IMR-90 (cell line): ENCODE data around the gene ACY1. TPM values are rescaled to one million over a fixed set of nuclear protein-coding genes. Genes with fewer than 3 reads are reported as not detected.

Experiments
- ATAC-seq: fragments of 200-7000 bp; cut with Tn5 transposase; 2 replicates; pipeline ENCODE4 v1.9.1; 2020; ENCODE audit warnings: low read depth, mild to moderate bottlenecking, moderate library complexity
- BruUV-seq: library from RNA; stranded (reverse); fragments of 400-500 nt; replicated peaks from 2 replicates; lab custom pipeline; 2021; lab: Mats Ljungman, UMichigan
- CTCF ChIA-PET: fragments of 300-600 bp; formaldehyde crosslinking; extraction: SDS; loops from one replicate; lab custom pipeline; 2021; ENCODE audit warnings: antibody characterized with exemption; lab: Yijun Ruan, JAX
- POLR2A ChIA-PET: fragments of 300-600 bp; sonication (Branson Sonifier 250); formaldehyde crosslinking; loops from one replicate; lab custom pipeline; 2022; ENCODE audit warnings: antibody characterized with exemption; ENCODE audit not compliant: unreplicated experiment; lab: Charles Lee
- DNase-seq: peaks from one replicate; pipeline ENCODE4 v3.0.0; 2013
- H2AFZ ChIP-seq: replicated peaks from 2 replicates; pipeline ENCODE3; 2013; ENCODE audit warnings: low read length, mild to moderate bottlenecking; ENCODE audit not compliant: poor library complexity
- H2AK5ac ChIP-seq: 2 replicates; pipeline ENCODE4 v1.6.1; 2013; ENCODE audit warnings: low read depth, low read length, inconsistent platforms
- H2AK9ac ChIP-seq: replicated peaks from 2 replicates; pipeline ENCODE3; 2013; ENCODE audit warnings: mild to moderate bottlenecking, low read depth, low read length, moderate library complexity; ENCODE audit not compliant: poor library complexity
- H2BK120ac ChIP-seq: 2 replicates; pipeline ENCODE4 v1.6.1; 2013; ENCODE audit warnings: low read depth, low read length, inconsistent platforms
- H2BK15ac ChIP-seq: 3 replicates; pipeline ENCODE4 v1.6.1; 2013; ENCODE audit warnings: low read depth, low read length, inconsistent platforms
- H2BK20ac ChIP-seq: 2 replicates; pipeline ENCODE4 v1.6.1; 2013; ENCODE audit warnings: low read depth, mild to moderate bottlenecking, inconsistent platforms, low read length, moderate library complexity
- H2BK5ac ChIP-seq: 2 replicates; pipeline ENCODE4 v1.6.1; 2013; ENCODE audit warnings: mild to moderate bottlenecking, low read depth, low read length, inconsistent platforms; ENCODE audit not compliant: poor library complexity, severe bottlenecking
- H3K14ac ChIP-seq: replicated peaks from 2 replicates; pipeline ENCODE4 v1.6.1; 2013; ENCODE audit warnings: low read depth, low read length, inconsistent platforms
- H3K18ac ChIP-seq: 2 replicates; pipeline ENCODE4 v1.6.1; 2013; ENCODE audit warnings: low read depth, low read length, control low read depth
- H3K23ac ChIP-seq: 2 replicates; pipeline ENCODE4 v1.6.1; 2013; ENCODE audit warnings: low read depth, low read length, inconsistent platforms
- H3K27ac ChIP-seq: 2 replicates; pipeline ENCODE4 v1.5.1; 2013; ENCODE audit warnings: mild to moderate bottlenecking, control low read depth, low read length; ENCODE audit not compliant: insufficient read depth
- H3K27me3 ChIP-seq: 2 replicates; pipeline ENCODE4 v1.6.1; 2013; ENCODE audit warnings: low read length; ENCODE audit not compliant: control insufficient read depth, insufficient read depth
- H3K36me3 ChIP-seq: 2 replicates; pipeline ENCODE4 v1.6.1; 2013; ENCODE audit warnings: low read length, mixed read lengths; ENCODE audit not compliant: control insufficient read depth, insufficient read depth
- H3K4ac ChIP-seq: 2 replicates; pipeline ENCODE4 v1.6.1; 2013; ENCODE audit warnings: low read depth, low read length, inconsistent platforms
- H3K4me1 ChIP-seq: 2 replicates; pipeline ENCODE4 v1.6.1; 2013; ENCODE audit warnings: low read length, mixed read lengths; ENCODE audit not compliant: control insufficient read depth, insufficient read depth
- H3K4me2 ChIP-seq: 2 replicates; pipeline ENCODE4 v1.6.1; 2013; ENCODE audit warnings: low read depth, mild to moderate bottlenecking, control low read depth, low read length, moderate library complexity
- H3K4me3 ChIP-seq: 2 replicates; pipeline ENCODE4 v1.5.1; 2013; ENCODE audit warnings: low read depth, mild to moderate bottlenecking, control low read depth, low read length, moderate library complexity; ENCODE audit not compliant: insufficient read depth
- H3K56ac ChIP-seq: 2 replicates; pipeline ENCODE4 v1.6.1; 2013; ENCODE audit warnings: low read length, inconsistent platforms; ENCODE audit not compliant: insufficient read depth; ENCODE audit errors: extremely low read depth
- H3K79me1 ChIP-seq, 2 experiments: 2 replicates each; pipeline ENCODE4 v1.6.1; 2013; ENCODE audit warnings: low read length in 2 of 2, inconsistent platforms in 1 of 2, low read depth in 1 of 2
- H3K9ac ChIP-seq: 2 replicates; pipeline ENCODE4 v1.6.1; 2013; ENCODE audit warnings: low read depth, low read length, control low read depth
- H3K9me1 ChIP-seq: 2 replicates; pipeline ENCODE4 v1.6.1; 2013; ENCODE audit warnings: low read length, inconsistent platforms; ENCODE audit not compliant: insufficient read depth
- H3K9me3 ChIP-seq: 2 replicates; pipeline ENCODE4 v1.6.1; 2013; ENCODE audit warnings: low read length; ENCODE audit not compliant: control insufficient read depth, insufficient read depth
- H4K20me1 ChIP-seq: 2 replicates; pipeline ENCODE4 v1.6.1; 2013; ENCODE audit warnings: low read length, inconsistent platforms; ENCODE audit not compliant: insufficient read depth
- H4K5ac ChIP-seq: 2 replicates; pipeline ENCODE4 v1.6.1; 2013; ENCODE audit warnings: mild to moderate bottlenecking, low read depth, low read length, control low read depth
- H4K8ac ChIP-seq, 2 experiments: 2 replicates each; pipeline ENCODE4 v1.6.1; 2013; ENCODE audit warnings: low read depth in 2 of 2, low read length in 2 of 2, control low read depth in 1 of 2, inconsistent platforms in 1 of 2
- H4K91ac ChIP-seq: 2 replicates; pipeline ENCODE4 v1.6.1; 2013; ENCODE audit warnings: low read depth, low read length, inconsistent platforms; ENCODE audit not compliant: insufficient read depth
- BHLHE40 ChIP-seq: fragments of 150-350 bp; IDR thresholded peaks from 2 replicates; pipeline ENCODE4 v1.6.1; 2016; ENCODE audit warnings: mild to moderate bottlenecking, low read depth, low read length
- CEBPB ChIP-seq: IDR thresholded peaks from 2 replicates; pipeline ENCODE4 v1.6.1; 2012; ENCODE audit warnings: low read depth, low read length, improper control_type of control experiment
- CHD1 ChIP-seq: IDR thresholded peaks from 2 replicates; pipeline ENCODE4 v1.6.1; 2012; ENCODE audit warnings: low read depth, low read length, improper control_type of control experiment
- FOS ChIP-seq: fragments of 150-350 bp; IDR thresholded peaks from 2 replicates; pipeline ENCODE4 v1.6.1; 2016; ENCODE audit warnings: low read depth, low read length
- MAFK ChIP-seq: IDR thresholded peaks from 2 replicates; pipeline ENCODE4 v1.6.1; 2012; ENCODE audit warnings: low read depth, low read length, improper control_type of control experiment
- MAZ ChIP-seq: IDR thresholded peaks from 2 replicates; pipeline ENCODE4 v1.6.1; 2012; ENCODE audit warnings: low read depth, mild to moderate bottlenecking, low read length, improper control_type of control experiment, moderate library complexity, borderline replicate concordance
- MXI1 ChIP-seq: IDR thresholded peaks from 2 replicates; pipeline ENCODE4 v1.6.1; 2012; ENCODE audit warnings: low read depth, mild to moderate bottlenecking, low read length, moderate library complexity, borderline replicate concordance
- RCOR1 ChIP-seq: IDR thresholded peaks from 2 replicates; pipeline ENCODE4 v1.6.1; 2012; ENCODE audit warnings: mild to moderate bottlenecking, low read length, improper control_type of control experiment; ENCODE audit not compliant: insufficient replicate concordance
- RFX5 ChIP-seq: IDR thresholded peaks from 2 replicates; pipeline ENCODE4 v1.8.0; 2012; ENCODE audit warnings: low read depth, mild to moderate bottlenecking, low read length, moderate library complexity
- WGBS, 2 experiments: methylation state at CpG; one replicate each; pipeline versions ENCODE4 v1.1.5 to v1.1.7; 2013; ENCODE audit warnings: missing lambda C conversion rate in 2 of 2; ENCODE audit not compliant: insufficient read length in 1 of 2; ENCODE audit errors: extremely low coverage in 2 of 2; 5-methylcytosine and 5-hydroxymethylcytosine counted together
- dilution Hi-C: fragments of 300-500 bp; cut with HindIII; formaldehyde crosslinking; loops from one replicate; pipeline ENCODE4 v1.14.3; 2018; ENCODE audit warnings: low sequenced_read_pairs; ENCODE audit not compliant: unreplicated experiment
- in situ Hi-C: fragments of 300-500 bp; cut with MboI; formaldehyde crosslinking; loops from 3 replicates; pipeline ENCODE4 v1.14.3; 2019; ENCODE audit warnings: low sequenced_read_pairs, inconsistent platforms, mixed read lengths
- intact Hi-C: fragments of 100-400 bp; cut with micrococcal nuclease; formaldehyde crosslinking; loops from 2 replicates; pipeline ENCODE4 v1.10.0; 2022
- polyA plus RNA-seq, 3 experiments: library from polyadenylated mRNA; depleted of rRNA; stranded (reverse); fragments of >200 nt; gene quantifications; 2 replicates each; pipeline ENCODE4 v1.2.3, GENCODE V29; 2012; ENCODE audit warnings: low replicate concordance in 1 of 3
- total RNA-seq: library from RNA; depleted of rRNA; stranded (reverse); fragments of >200 nt; gene quantifications from 2 replicates; pipeline ENCODE4 v1.2.3, GENCODE V29; 2012
- TF ChIP-seq, protein P1 (sequence below): conservative IDR thresholded peaks from 2 replicates; pipeline ENCODE4 v1.5.1; 2012; ENCODE audit warnings: mild to moderate bottlenecking, low read depth, low read length, improper control_type of control experiment
- TF ChIP-seq, protein P2 (sequence below): fragments of 150-350 bp; IDR thresholded peaks from 2 replicates; pipeline ENCODE4 v1.6.1; 2017; ENCODE audit warnings: mild to moderate bottlenecking, antibody characterized with exemption, low read length, low read depth
- TF ChIP-seq, protein P3 (sequence below): fragments of 150-350 bp; IDR thresholded peaks from 2 replicates; pipeline ENCODE4 v1.6.1; 2016; ENCODE audit warnings: low read depth, mild to moderate bottlenecking, low read length, moderate library complexity, borderline replicate concordance

Gene ACY1
- total and polyA plus RNA-seq, 2 of the 4 experiments (the other 2 are of a cell fraction), result 22.0 to 47.1 TPM

DNA sequence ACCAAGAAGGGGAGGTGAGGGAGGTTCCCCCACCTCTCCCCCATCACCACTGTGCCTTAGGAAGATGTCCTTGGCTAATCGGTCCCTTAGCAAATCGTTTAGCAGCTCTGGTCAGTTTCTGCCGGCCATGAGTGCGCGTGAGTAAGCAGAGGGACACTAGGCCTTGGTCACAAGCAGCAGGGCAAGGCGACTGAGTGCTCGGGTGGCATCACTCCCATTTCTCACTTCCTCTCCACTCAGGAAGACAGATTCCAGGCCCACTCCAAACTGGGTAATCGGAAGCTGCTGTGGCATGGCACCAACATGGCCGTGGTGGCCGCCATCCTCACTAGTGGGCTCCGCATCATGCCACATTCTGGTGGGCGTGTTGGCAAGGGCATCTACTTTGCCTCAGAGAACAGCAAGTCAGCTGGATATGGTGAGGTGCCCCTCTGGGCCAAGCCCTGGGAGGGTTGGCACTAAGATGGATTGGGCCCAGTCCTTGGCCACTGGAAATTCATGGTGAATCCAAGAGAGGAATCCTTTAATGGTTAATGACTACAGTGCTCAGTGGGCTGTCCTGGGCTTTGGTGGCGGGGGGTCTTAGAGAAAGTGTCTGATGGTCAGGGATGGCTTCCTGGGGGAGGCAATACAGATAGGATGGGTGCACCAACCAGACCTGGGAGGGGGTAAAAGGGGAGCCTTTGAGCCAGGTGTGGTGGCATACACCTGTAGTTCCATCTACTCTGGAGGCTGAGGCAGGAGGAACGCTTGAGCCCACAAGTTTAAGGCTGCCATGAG lies 37.2 kb upstream of the ACY1 start:
- no peak overlapping the region for H3K4me2 ChIP-seq
- H3K36me3 ChIP-seq, result peaks cover 2% of the 10 kb centered on the region; the same call in 1 of the 2 replicates
- H3K27me3 ChIP-seq, result no peaks in the 10 kb centered on the region
- no peak overlapping the region for H4K5ac ChIP-seq
- H4K91ac ChIP-seq, result no peak overlapping the region
- no peak overlapping the region for H3K23ac ChIP-seq
- peaks cover 2% of the 10 kb centered on the region for H4K20me1 ChIP-seq
- no peak overlapping the region for H3K18ac ChIP-seq
- no peak overlapping the region for H2BK20ac ChIP-seq
- no peak overlapping the region for H3K14ac ChIP-seq
- no peak overlapping the region for H3K27ac ChIP-seq
- dilution Hi-C loops, result no loop called here
- peaks cover 11% of the 10 kb centered on the region for H3K4me1 ChIP-seq
- no peak overlapping the region for H2BK5ac ChIP-seq
- H2BK15ac ChIP-seq, result no peak overlapping the region
- H2AFZ ChIP-seq, result no peak overlapping the region
- H3K4ac ChIP-seq, result no peak overlapping the region
- no peak for DNase-seq
- 96% methylated on average over 10 of the region's 14 CpGs; no CpG with 5 or more reads in 1 of the 2 experiments for WGBS, 2 experiments
- H2BK120ac ChIP-seq, result no peak overlapping the region
- ATAC-seq, result no peak
- in situ Hi-C loops, result loop anchor here (25.0 kb wide), 1 partner anchor 559 kb away; the partner anchor contains the start of genes MANF and RBM15B
- ChIA-PET CTCF (no interaction called here), POLR2A (no interaction called here)
- intact Hi-C loops, result no loop called here
- H3K56ac ChIP-seq, result no peak overlapping the region
- no peak overlapping the region for H2AK5ac ChIP-seq
- H3K9me3 ChIP-seq, result no peaks in the 10 kb centered on the region
- peak overlapping the region; percentile 30 for H2AK9ac ChIP-seq
- TF ChIP-seq, protein P1, sequence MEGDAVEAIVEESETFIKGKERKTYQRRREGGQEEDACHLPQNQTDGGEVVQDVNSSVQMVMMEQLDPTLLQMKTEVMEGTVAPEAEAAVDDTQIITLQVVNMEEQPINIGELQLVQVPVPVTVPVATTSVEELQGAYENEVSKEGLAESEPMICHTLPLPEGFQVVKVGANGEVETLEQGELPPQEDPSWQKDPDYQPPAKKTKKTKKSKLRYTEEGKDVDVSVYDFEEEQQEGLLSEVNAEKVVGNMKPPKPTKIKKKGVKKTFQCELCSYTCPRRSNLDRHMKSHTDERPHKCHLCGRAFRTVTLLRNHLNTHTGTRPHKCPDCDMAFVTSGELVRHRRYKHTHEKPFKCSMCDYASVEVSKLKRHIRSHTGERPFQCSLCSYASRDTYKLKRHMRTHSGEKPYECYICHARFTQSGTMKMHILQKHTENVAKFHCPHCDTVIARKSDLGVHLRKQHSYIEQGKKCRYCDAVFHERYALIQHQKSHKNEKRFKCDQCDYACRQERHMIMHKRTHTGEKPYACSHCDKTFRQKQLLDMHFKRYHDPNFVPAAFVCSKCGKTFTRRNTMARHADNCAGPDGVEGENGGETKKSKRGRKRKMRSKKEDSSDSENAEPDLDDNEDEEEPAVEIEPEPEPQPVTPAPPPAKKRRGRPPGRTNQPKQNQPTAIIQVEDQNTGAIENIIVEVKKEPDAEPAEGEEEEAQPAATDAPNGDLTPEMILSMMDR, result no peak
- TF ChIP-seq, protein P2, sequence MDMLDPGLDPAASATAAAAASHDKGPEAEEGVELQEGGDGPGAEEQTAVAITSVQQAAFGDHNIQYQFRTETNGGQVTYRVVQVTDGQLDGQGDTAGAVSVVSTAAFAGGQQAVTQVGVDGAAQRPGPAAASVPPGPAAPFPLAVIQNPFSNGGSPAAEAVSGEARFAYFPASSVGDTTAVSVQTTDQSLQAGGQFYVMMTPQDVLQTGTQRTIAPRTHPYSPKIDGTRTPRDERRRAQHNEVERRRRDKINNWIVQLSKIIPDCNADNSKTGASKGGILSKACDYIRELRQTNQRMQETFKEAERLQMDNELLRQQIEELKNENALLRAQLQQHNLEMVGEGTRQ, result no peak
- TF ChIP-seq CEBPB (no peak), MAZ (no peak), BHLHE40 (no peak), MXI1 (no peak), RFX5 (no peak), RCOR1 (no peak), MAFK (no peak), CHD1 (no peak), FOS (no peak)
- TF ChIP-seq, protein P3, sequence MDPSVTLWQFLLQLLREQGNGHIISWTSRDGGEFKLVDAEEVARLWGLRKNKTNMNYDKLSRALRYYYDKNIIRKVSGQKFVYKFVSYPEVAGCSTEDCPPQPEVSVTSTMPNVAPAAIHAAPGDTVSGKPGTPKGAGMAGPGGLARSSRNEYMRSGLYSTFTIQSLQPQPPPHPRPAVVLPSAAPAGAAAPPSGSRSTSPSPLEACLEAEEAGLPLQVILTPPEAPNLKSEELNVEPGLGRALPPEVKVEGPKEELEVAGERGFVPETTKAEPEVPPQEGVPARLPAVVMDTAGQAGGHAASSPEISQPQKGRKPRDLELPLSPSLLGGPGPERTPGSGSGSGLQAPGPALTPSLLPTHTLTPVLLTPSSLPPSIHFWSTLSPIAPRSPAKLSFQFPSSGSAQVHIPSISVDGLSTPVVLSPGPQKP, result no peak
- H3K79me1 ChIP-seq, result peaks cover 8 to 17% of the 10 kb centered on the region in 2 experiments; a peak in 3 of 4 replicates
- H3K4me3 ChIP-seq, result no peak overlapping the region
- no TSS peak for BruUV-seq
- no peak overlapping the region for H3K9ac ChIP-seq
- peaks cover 12% of the 10 kb centered on the region for H3K9me1 ChIP-seq
- H4K8ac ChIP-seq, result no peak overlapping the region
